ENCODE data around the gene SCART1. TPM values are rescaled to one million over a fixed set of nuclear protein-coding genes. Genes with fewer than 3 reads are reported as not detected.

The SCART1 gene
- total and polyA plus RNA-seq, 2 donors (not counting 3 experiments of a cell fraction or from before 2014, with no cell fraction given): 0.90 to 1.0 TPM

GRCh38 chr10:133476641-133476990 is 22.9 kb downstream of the SCART1 start:
- Histone ChIP-seq H3K27ac (ENCODE audit: insufficient read depth, low read depth, low read length) (no peak overlapping the region), H3K9me3 (replicated peaks; ENCODE audit: control insufficient read depth, insufficient read depth, low read length) (no peaks in the 10 kb centered on the region), H3K4me3 (replicated peaks in 1 of 3; ENCODE audit: insufficient read depth in 1 of 3, low read depth in 1 of 3, low read length in 3 of 3) (no peak overlapping the region), H3K27me3 (ENCODE audit: control insufficient read depth in 2 of 2, insufficient read depth in 2 of 2, low read length in 2 of 2) (no peaks in the 10 kb centered on the region), H4K20me1 (replicated peaks; ENCODE audit: control insufficient read depth, extremely low read depth, insufficient read depth, low read length) (no peaks in the 10 kb centered on the region), H3K9ac (replicated peaks; ENCODE audit: extremely low read depth, insufficient read depth, low read length) (no peak overlapping the region), H3K4me1 (ENCODE audit: control insufficient read depth, extremely low read depth, insufficient read depth, low read length) (no peaks in the 10 kb centered on the region), H3K36me3 (ENCODE audit: control insufficient read depth in 2 of 2, extremely low read depth in 1 of 2, insufficient read depth in 2 of 2, low read length in 2 of 2) (no peaks in the 10 kb centered on the region), H2AFZ (ENCODE audit: low read depth, low read length) (no peak overlapping the region), H3K79me2 (ENCODE audit: control insufficient read depth, insufficient read depth, low read length) (no peaks in the 10 kb centered on the region), H3K9me1 (replicated peaks; ENCODE audit: control insufficient read depth, extremely low read depth, insufficient read depth, low read length) (no peaks in the 10 kb centered on the region), H3K4me2 (ENCODE audit: insufficient read depth, low read length) (no peak overlapping the region)
- dilution Hi-C loops (cut with MboI; ENCODE audit: extremely low pct_ligation_motif_present, low sequenced_read_pairs): no loop called here
- TF ChIP-seq MAX (IDR thresholded peaks at IDR 0.05; ENCODE audit: insufficient read depth, insufficient read length) (no peak), JUN (IDR thresholded peaks at IDR 0.05; ENCODE audit: borderline replicate concordance, insufficient read depth, insufficient read length, low read depth) (no peak), MYC (IDR thresholded peaks at IDR 0.05; ENCODE audit: low read depth, low read length) (no peak), POLR2A (IDR thresholded peaks at IDR 0.05; ENCODE audit: low read depth, low read length) (no peak), POLR2AphosphoS5 (IDR thresholded peaks at IDR 0.05; ENCODE audit: insufficient read depth, low read depth, low read length) (no peak), CTCF (IDR thresholded peaks at IDR 0.05; ENCODE audit: extremely low read depth in 1 of 2, insufficient read depth in 1 of 2, low read depth in 1 of 2, low read length in 2 of 2) (no peak), FOS (IDR thresholded peaks at IDR 0.05; ENCODE audit: borderline replicate concordance, insufficient read depth, low read length) (no peak), GATA2 (IDR thresholded peaks at IDR 0.05; ENCODE audit: insufficient read depth, insufficient read length, low read depth, low read length) (no peak), EZH2 (IDR thresholded peaks at IDR 0.05; ENCODE audit: borderline replicate concordance, low read depth, low read length, severe bottlenecking) (no peak)
- DNase-seq (ENCODE audit: low read depth, low spot score): no peak
- intact Hi-C loops (cut with micrococcal nuclease): no loop called here
- FAIRE-seq: no peak
- ChIA-PET CTCF (no interaction called here), POLR2A (no interaction called here)
- BruUV-seq (replicated peaks): no TSS peak
